Naive thymus-derived CD4-positive, alpha-beta T cell (primary cell): Measurements from ENCODE around the gene TAOK2. TPM values are rescaled to one million over a fixed set of nuclear protein-coding genes. Genes with fewer than 3 reads are reported as not detected.

ENCODE experiments used
- ATAC-seq: fragments of 150-1000 bp; cut with Tn5 transposase; 2 replicates; pipeline ENCODE4 v1.10.0; 2021; ENCODE audit warnings: mild to moderate bottlenecking, moderate library complexity
- CTCF ChIA-PET: fragments of 350-600 bp; sonication (Branson Sonifier 250); formaldehyde crosslinking; loops from one replicate; lab custom pipeline; 2021; ENCODE audit warnings: antibody characterized with exemption; lab: Charles Lee
- POLR2A ChIA-PET: fragments of 350-600 bp; sonication (Branson Sonifier 250); formaldehyde crosslinking; loops from one replicate; lab custom pipeline; 2021; ENCODE audit warnings: antibody characterized with exemption, inconsistent platforms; lab: Charles Lee
- DNase-seq, 9 donors: peaks; one replicate each; pipeline versions ENCODE4 v3.0.0 to v3.0.0-alpha.2; 2020 to 2022; ENCODE audit warnings: mixed read lengths in 1 of 9
- H3K27ac ChIP-seq: one replicate; pipeline ENCODE4 v1.7.0; 2013; ENCODE audit warnings: mild to moderate bottlenecking, low read depth, low read length, moderate library complexity
- H3K27me3 ChIP-seq, 2 donors: one replicate each; pipeline ENCODE4 v1.7.0; 2013; ENCODE audit warnings: low read length in 2 of 2, mild to moderate bottlenecking in 2 of 2, moderate library complexity in 2 of 2; ENCODE audit not compliant: control insufficient read depth in 2 of 2, insufficient read depth in 2 of 2
- H3K36me3 ChIP-seq, 3 experiments: 1 replicate in 2 of 3; 2 replicates in 1 of 3; pipeline ENCODE4 v1.7.0; 2013; ENCODE audit warnings: low read length in 3 of 3, mild to moderate bottlenecking in 3 of 3, moderate library complexity in 1 of 3; ENCODE audit not compliant: insufficient read depth in 3 of 3, control insufficient read depth in 2 of 3
- H3K4me1 ChIP-seq, 2 donors: one replicate each; pipeline ENCODE4 v1.7.0; 2013; ENCODE audit warnings: low read length in 2 of 2, mild to moderate bottlenecking in 2 of 2, moderate library complexity in 1 of 2; ENCODE audit not compliant: control insufficient read depth in 2 of 2, insufficient read depth in 2 of 2
- H3K4me3 ChIP-seq: 2 replicates; pipeline ENCODE4 v1.7.0; 2013; ENCODE audit warnings: mild to moderate bottlenecking, low read length
- H3K9me3 ChIP-seq, 3 experiments: 1 replicate in 2 of 3; 2 replicates in 1 of 3; pipeline ENCODE4 v1.7.0; 2013; ENCODE audit warnings: low read length in 3 of 3; ENCODE audit not compliant: control insufficient read depth in 2 of 3
- H3K27ac Mint-ChIP-seq, 9 donors: one replicate each; pipeline ENCODE4 v1.8.0; 2020 to 2022; ENCODE audit warnings: mixed read lengths in 9 of 9, mild to moderate bottlenecking in 8 of 9, moderate library complexity in 5 of 9, inconsistent platforms in 2 of 9
- H3K27me3 Mint-ChIP-seq, 5 donors: one replicate each; pipeline ENCODE4 v1.8.0; 2021 to 2022; ENCODE audit warnings: mixed read lengths in 5 of 5, mild to moderate bottlenecking in 1 of 5
- H3K36me3 Mint-ChIP-seq, 5 donors: one replicate each; pipeline ENCODE4 v1.8.0; 2020 to 2022; ENCODE audit warnings: mixed read lengths in 5 of 5, mild to moderate bottlenecking in 3 of 5, inconsistent platforms in 1 of 5
- H3K4me1 Mint-ChIP-seq, 7 donors: one replicate each; pipeline ENCODE4 v1.8.0; 2020 to 2022; ENCODE audit warnings: mixed read lengths in 7 of 7, mild to moderate bottlenecking in 3 of 7, inconsistent platforms in 1 of 7
- H3K4me3 Mint-ChIP-seq, 10 donors: one replicate each; pipeline ENCODE4 v1.8.0; 2020 to 2022; ENCODE audit warnings: mild to moderate bottlenecking in 10 of 10, mixed read lengths in 10 of 10, moderate library complexity in 6 of 10, inconsistent platforms in 2 of 10
- H3K9me3 Mint-ChIP-seq, 11 donors: one replicate each; pipeline ENCODE4 v1.8.0; 2020 to 2022; ENCODE audit warnings: mixed read lengths in 11 of 11, mild to moderate bottlenecking in 4 of 11, inconsistent platforms in 1 of 11, moderate library complexity in 1 of 11
- intact Hi-C, 2 donors: fragments of 100-400 bp; cut with micrococcal nuclease; formaldehyde crosslinking; loops; one replicate each; pipeline ENCODE4 v1.15.1; 2023
- polyA plus RNA-seq, 2 donors: library from polyadenylated mRNA; unstranded; fragments of 300-500 nt; fragmentation: Illumina TruSeq; gene quantifications; one replicate each; pipeline ENCODE4 v1.2.3, GENCODE V29; 2021
- total RNA-seq, 6 experiments: library from RNA in 5 of 6; stranded (reverse) in 5 of 6; gene quantifications; 1 replicate in 5 of 6; 2 replicates in 1 of 6; pipeline ENCODE4 v1.2.3 and lab custom pipeline; 2021 to 2026

Gene TAOK2
- total and polyA plus RNA-seq, 7 experiments from 2014 or later, result 2.9 to 48.5 (median 27.2) TPM

DNA sequence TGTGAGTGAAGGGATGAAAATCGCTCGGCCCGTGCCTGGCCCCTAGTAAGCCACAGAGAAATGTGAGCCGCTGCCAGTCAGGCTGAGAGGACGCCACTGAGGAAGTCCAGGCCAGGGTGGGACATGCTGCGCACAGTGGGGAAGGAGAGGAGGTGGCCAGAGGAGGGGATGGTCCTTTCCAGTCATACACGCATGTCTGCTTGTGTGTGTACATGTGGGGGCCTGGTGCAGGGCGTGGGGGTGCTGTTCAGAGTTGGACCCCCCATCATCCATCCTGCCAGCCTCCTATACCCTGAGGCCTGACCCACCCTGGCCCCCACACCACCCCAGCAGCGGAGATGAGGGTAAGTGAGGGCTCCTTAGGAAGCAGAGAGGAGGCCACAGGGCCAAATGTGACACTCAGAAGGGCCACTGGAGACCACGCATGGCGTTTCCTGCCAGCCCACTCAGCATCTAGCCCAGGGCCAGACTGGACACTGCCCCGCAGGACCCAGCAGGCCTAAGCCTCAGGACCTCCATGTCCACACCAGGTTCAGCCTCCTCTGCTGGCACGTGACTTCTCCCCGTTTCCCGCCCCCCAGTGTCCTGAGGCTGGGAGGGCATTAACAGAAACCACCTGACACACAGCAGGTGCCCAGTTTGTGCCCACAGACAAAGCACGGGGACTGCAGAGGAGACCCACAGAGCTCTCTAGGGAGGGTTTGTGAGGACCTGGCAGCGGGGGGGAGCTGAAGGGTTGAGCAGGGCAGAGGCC, 30.2 kb downstream of the TAOK2 start:
- ATAC-seq (no peak), DNase-seq (no peak)
- ChIA-PET POLR2A (interaction anchor here (1.1 to 3.1 kb wide), 3 partner anchors 8 to 302 kb away, joined by 3 to 10 read pairs (median 3); partner anchors contain the start of genes HIRIP3 and INO80E), CTCF (interaction anchor here (0.8 to 3.8 kb wide), 3 partner anchors 31 to 312 kb away, joined by 3 to 10 read pairs (median 10); no protein-coding TSS in a partner anchor)
- Mint-ChIP-seq H3K27me3 (peaks cover 0 to 5% (median 0%) of the 10 kb centered on the region in 5 donors), H3K9me3 (no peaks in the 10 kb centered on the region), H3K27ac (peak overlapping the region in 4 of 9 donors; percentile 5 to 82 (median 39)), H3K4me1 (peaks cover 0 to 14% (median 9%) of the 10 kb centered on the region in 7 donors), H3K36me3 (peaks cover 0 to 13% (median 4%) of the 10 kb centered on the region in 5 donors), H3K4me3 (no peak overlapping the region)
- Histone ChIP-seq H3K36me3 (peaks cover 0 to 48% (median 0%) of the 10 kb centered on the region in 3 experiments), H3K27ac (no peak overlapping the region), H3K27me3 (no peaks in the 10 kb centered on the region), H3K9me3 (no peaks in the 10 kb centered on the region), H3K4me3 (no peak overlapping the region), H3K4me1 (no peaks in the 10 kb centered on the region)
- intact Hi-C loops, result loop anchor here in 1 of 2 donors (2.0 kb wide), 2 partner anchors 77 to 141 kb away; partner anchors contain the start of genes CDIPT and KCTD13

DNA sequence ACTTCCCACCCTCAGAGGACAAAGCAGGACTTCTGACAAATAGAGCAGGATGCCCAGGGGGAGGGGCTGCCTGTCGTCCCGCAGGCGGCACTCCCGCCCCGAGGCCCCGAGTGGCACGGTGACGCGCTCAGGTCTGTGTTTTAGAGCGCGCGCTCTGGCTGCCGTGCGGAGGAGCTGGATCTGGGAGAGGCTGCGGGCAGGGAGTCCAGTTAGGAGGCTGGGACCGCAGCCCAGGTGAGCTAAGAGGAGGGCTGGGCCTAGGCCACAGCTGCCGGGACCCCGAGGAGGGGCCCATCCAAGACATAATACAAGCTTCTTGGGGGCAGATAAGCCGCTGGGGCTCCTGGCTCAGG, 30.7 kb downstream of the TAOK2 start:
- H3K4me1 Mint-ChIP-seq, result peaks cover 0 to 10% (median 6%) of the 10 kb centered on the region in 7 donors
- no peaks in the 10 kb centered on the region for H3K4me1 ChIP-seq
- no peak for ATAC-seq
- H3K9me3 Mint-ChIP-seq, result no peaks in the 10 kb centered on the region
- ChIA-PET POLR2A (interaction anchor here (1.1 to 3.1 kb wide), 3 partner anchors 8 to 303 kb away, joined by 3 to 10 read pairs (median 3); partner anchors contain the start of genes HIRIP3 and INO80E), CTCF (interaction anchor here (0.6 to 3.8 kb wide), 5 partner anchors 31 to 313 kb away, joined by 3 to 10 read pairs (median 3); no protein-coding TSS in a partner anchor)
- no peak for DNase-seq
- peaks cover 0 to 44% (median 0%) of the 10 kb centered on the region in 3 experiments for H3K36me3 ChIP-seq
- H3K27me3 ChIP-seq, result no peaks in the 10 kb centered on the region
- intact Hi-C loops, result loop anchor here in 1 of 2 donors (2.0 kb wide), 2 partner anchors 78 to 142 kb away; partner anchors contain the start of genes CDIPT and KCTD13
- H3K36me3 Mint-ChIP-seq, result peaks cover 0 to 10% (median 3%) of the 10 kb centered on the region in 5 donors
- H3K4me3 ChIP-seq, result no peak overlapping the region
- no peaks in the 10 kb centered on the region for H3K9me3 ChIP-seq
- peaks cover 0 to 9% (median 0%) of the 10 kb centered on the region in 5 donors for H3K27me3 Mint-ChIP-seq
- H3K27ac Mint-ChIP-seq, result peak overlapping the region in 2 of 9 donors; percentile 30 to 82
- H3K4me3 Mint-ChIP-seq, result no peak overlapping the region
- H3K27ac ChIP-seq, result no peak overlapping the region

DNA sequence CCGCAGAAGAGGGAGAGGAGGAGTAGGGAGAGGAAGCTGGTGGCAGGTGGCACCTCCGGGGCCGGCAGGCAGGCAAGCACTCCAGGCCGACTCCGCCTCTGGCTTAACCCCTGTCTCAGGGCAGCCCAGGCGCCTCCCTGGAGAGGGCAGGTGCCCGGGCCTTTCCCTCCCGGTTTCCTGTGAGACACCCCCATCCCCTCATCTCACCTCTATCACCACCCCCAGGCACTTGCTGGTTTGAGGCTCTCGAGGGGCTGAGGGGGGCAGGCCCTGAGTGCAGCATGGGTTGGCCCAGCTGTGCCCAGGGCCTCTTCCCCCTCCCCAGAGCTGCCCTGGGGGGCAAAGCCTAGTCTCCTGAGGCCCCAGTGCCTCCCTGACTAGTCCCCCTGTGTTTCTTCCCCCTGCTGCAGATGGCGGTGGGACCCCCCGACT, 31.2 kb downstream of the TAOK2 start:
- ATAC-seq, result no peak
- CTCF ChIA-PET, result interaction anchor here (0.6 to 3.8 kb wide), 8 partner anchors 32 to 855 kb away, joined by 3 to 10 read pairs (median 3); no protein-coding TSS in a partner anchor
- no peak overlapping the region for H3K27ac ChIP-seq
- H3K4me1 ChIP-seq, result no peaks in the 10 kb centered on the region
- Mint-ChIP-seq H3K9me3 (no peaks in the 10 kb centered on the region), H3K27me3 (peaks cover 0 to 13% (median 0%) of the 10 kb centered on the region in 5 donors), H3K27ac (peak overlapping the region in 1 of 9 donors; percentile 28), H3K36me3 (peaks cover 0 to 10% (median 0%) of the 10 kb centered on the region in 5 donors), H3K4me3 (no peak overlapping the region), H3K4me1 (peaks cover 0 to 6% (median 2%) of the 10 kb centered on the region in 7 donors)
- POLR2A ChIA-PET, result interaction anchor here (1.1 to 3.1 kb wide), 3 partner anchors 9 to 303 kb away, joined by 3 to 10 read pairs (median 3); partner anchors contain the start of genes HIRIP3 and INO80E
- intact Hi-C loops, result loop anchor here (1.0 to 2.0 kb wide), 5 partner anchors 78 to 313 kb away; partner anchors contain the start of genes CDIPT (in 2 of the 2) and KCTD13 (in 1 of the 2)
- peaks cover 0 to 40% (median 0%) of the 10 kb centered on the region in 3 experiments for H3K36me3 ChIP-seq
- H3K4me3 ChIP-seq, result no peak overlapping the region
- H3K9me3 ChIP-seq, result no peaks in the 10 kb centered on the region
- no peak for DNase-seq
- no peaks in the 10 kb centered on the region for H3K27me3 ChIP-seq

DNA sequence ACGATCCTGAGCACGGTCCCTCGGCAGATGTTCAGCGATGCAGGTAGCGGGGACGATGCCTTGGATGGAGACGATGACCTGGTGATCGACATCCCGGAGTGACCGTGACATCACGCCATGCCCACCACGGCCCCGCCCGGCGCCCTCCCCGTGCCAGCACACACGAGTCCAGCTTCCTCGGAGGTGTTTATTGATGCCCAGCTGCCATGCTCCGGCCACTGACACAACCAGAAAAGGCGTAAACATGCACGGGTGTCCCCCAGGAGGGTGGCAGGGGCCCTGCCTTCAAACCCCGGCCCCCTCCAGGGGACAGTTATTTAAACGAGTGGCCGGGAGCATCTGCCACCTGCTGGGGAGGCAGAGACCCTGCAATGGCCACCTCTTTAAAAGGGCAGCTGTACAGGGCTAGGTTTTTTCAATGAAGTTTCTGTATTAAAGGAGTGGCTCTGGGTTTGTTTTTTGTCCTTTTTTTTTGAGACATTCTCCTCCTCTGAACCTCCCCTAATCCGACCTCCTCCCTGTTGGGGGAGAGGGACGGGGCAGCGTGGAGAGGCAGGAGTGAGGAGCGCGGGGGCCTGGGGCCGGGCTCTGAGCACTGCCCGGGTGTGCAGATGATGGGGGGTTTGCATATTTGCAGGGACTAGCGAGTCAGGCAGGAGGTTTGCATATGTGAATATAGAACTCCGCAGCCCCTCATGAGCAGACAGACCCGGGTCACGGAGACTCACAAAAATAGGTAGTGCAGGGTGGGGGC, 31.9 kb downstream of the TAOK2 start:
- H3K4me1 Mint-ChIP-seq, result peaks cover 0 to 9% (median 4%) of the 10 kb centered on the region in 7 donors
- Histone ChIP-seq H3K4me3 (no peak overlapping the region), H3K36me3 (peaks cover 0 to 34% (median 0%) of the 10 kb centered on the region in 3 experiments), H3K27me3 (peaks cover 0 to 4% of the 10 kb centered on the region in 2 donors), H3K9me3 (no peaks in the 10 kb centered on the region), H3K4me1 (peaks cover 4 to 6% of the 10 kb centered on the region in 2 donors), H3K27ac (no peak overlapping the region)
- H3K27ac Mint-ChIP-seq, result peak overlapping the region in 1 of 9 donors; percentile 48
- intact Hi-C loops, result loop anchor here (1.0 to 2.0 kb wide), 5 partner anchors 79 to 313 kb away; partner anchors contain the start of genes CDIPT (in 2 of the 2) and KCTD13 (in 1 of the 2)
- H3K36me3 Mint-ChIP-seq, result peaks cover 0 to 10% (median 0%) of the 10 kb centered on the region in 5 donors
- H3K4me3 Mint-ChIP-seq, result no peak overlapping the region
- ATAC-seq (peak; percentile 76), DNase-seq (peak in 7 of 9 donors; percentile 30 to 48 (median 43))
- H3K9me3 Mint-ChIP-seq, result no peaks in the 10 kb centered on the region
- ChIA-PET POLR2A (interaction anchor here (0.6 to 3.1 kb wide), 3 partner anchors 10 to 573 kb away, joined by 3 to 10 read pairs (median 4); partner anchors contain the start of genes HIRIP3 and INO80E), CTCF (interaction anchor here (0.7 to 3.8 kb wide), 6 partner anchors 196 to 854 kb away, joined by 3 to 10 read pairs (median 6); no protein-coding TSS in a partner anchor)
- H3K27me3 Mint-ChIP-seq, result peaks cover 0 to 19% (median 0%) of the 10 kb centered on the region in 5 donors

DNA sequence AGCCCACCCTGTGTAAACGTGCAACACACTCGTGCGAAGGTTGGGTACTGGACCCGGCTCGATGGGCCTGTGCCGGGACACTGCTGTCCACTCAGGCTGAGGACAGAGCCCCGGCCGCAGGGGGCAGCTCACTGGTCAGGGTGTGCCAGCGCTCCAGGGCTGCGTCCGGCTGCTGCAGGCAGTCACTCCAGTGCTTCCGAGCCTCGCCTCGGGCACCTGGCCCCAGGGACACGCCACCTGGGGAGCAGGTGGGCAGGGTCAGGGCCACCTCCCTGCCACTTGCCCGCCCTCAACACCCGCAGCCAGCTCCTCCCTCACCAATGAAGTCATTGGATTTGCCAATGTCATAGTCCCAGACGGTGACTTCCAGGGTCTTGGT, 32.4 kb downstream of the TAOK2 start:
- no peak for ATAC-seq
- Mint-ChIP-seq H3K27me3 (peaks cover 0 to 20% (median 0%) of the 10 kb centered on the region in 5 donors), H3K9me3 (no peaks in the 10 kb centered on the region), H3K36me3 (peaks cover 0 to 10% (median 0%) of the 10 kb centered on the region in 5 donors), H3K27ac (peak overlapping the region in 1 of 9 donors; percentile 39), H3K4me3 (no peak overlapping the region), H3K4me1 (peaks cover 0 to 9% (median 4%) of the 10 kb centered on the region in 7 donors)
- intact Hi-C loops, result no loop called here
- ChIA-PET CTCF (interaction anchor here (2.9 to 3.8 kb wide), 2 partner anchors 305 to 315 kb away, joined by 10 read pairs; no protein-coding TSS in a partner anchor), POLR2A (interaction anchor here (0.6 to 3.1 kb wide), 3 partner anchors 10 to 572 kb away, joined by 3 to 10 read pairs (median 4); partner anchors contain the start of genes HIRIP3 and INO80E)
- Histone ChIP-seq H3K27me3 (peaks cover 0 to 4% of the 10 kb centered on the region in 2 donors), H3K9me3 (no peaks in the 10 kb centered on the region), H3K4me3 (no peak overlapping the region), H3K36me3 (peaks cover 0 to 29% (median 0%) of the 10 kb centered on the region in 3 experiments), H3K4me1 (peaks cover 6 to 8% of the 10 kb centered on the region in 2 donors), H3K27ac (no peak overlapping the region)
- DNase-seq, result no peak
